GM21786 (cell line): ENCODE data around the gene COL5A1.

ENCODE experiments used
- ATAC-seq: cut with Tn5 transposase; IDR thresholded peaks from one replicate; pipeline ENCODE4 v1.9.1; 2021; ENCODE audit not compliant: unreplicated experiment

Gene COL5A1

DNA sequence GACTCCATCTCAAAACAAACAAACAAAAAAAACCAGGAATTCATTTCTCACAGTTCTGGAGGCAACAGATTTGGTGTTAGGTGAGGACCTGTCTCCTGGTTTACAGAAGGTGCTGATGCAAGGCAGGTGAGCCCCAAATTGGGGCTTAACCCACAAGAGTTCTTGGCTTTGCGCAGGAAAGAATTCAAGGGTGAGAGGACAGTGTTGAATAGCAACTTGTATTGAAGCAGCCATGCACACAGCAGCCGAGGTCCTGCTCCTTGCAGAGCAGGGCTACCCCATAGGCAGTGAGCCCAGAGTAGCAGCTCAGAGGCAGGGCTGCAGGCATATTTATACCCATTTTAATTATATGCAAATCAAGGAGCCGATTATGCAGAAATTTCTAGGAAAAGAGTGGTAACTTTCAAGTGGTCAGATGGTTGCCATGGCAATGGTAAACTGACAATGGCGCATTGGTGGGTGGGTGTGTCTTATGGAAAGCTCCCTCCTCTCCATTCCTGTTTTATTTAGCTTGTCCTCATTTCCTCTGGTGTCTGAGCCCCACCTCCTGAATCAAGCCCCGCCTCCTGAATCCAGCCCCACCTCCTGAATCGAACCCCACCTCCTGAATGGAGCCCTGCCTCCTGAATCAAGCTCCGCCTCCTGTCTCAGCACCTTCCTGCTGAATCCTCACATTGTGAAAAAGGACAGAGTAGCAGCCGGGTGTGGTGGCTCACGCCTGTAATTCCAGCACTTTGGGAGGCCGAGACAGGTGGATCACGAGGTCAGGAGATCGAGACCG is 34.5 kb upstream of the COL5A1 start:
- no peak for ATAC-seq

DNA sequence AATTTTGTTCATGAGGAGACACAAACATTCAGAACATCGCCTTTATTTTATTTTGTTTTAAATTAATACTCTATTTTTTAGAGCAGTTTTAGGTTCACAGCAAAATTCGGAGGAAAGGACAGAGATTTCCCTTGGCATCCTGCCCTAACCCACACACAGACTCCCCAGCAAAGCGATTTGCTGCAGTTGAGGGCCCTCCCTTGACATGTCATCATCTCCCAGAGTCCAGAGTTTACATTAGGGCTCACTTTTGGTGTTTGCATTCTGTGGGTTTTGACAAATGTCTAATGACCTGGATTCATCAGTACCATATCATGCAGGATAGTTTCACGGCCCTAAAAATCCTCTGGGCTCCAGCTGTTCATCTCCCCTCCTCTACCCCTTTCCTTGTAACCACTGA is 33.6 kb upstream of the COL5A1 start:
- no peak for ATAC-seq

DNA sequence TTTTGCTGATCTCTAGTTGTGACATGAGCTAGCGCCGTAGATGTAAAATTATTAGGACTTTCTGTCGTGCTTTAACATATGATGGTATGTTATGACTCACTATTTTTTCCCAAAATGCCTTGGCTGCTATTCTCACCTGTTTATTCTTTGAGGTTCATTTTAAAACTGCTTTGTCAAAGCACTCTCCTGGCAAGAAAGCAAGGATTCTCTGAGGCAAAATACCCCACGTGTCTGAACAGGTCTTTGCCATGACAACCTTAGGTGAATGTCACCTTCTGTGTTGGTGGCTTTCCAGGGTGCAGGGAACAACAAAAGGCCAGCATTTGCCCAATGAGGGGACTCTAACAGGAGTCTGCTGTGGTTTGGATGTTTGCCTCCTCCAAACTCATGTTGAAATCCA is 30.6 kb upstream of the COL5A1 start:
- ATAC-seq = no peak

- ATAC-seq = no peak
Measured at GRCh38 chr9:134612309-134612708, 29.3 kb upstream of the COL5A1 start.

DNA sequence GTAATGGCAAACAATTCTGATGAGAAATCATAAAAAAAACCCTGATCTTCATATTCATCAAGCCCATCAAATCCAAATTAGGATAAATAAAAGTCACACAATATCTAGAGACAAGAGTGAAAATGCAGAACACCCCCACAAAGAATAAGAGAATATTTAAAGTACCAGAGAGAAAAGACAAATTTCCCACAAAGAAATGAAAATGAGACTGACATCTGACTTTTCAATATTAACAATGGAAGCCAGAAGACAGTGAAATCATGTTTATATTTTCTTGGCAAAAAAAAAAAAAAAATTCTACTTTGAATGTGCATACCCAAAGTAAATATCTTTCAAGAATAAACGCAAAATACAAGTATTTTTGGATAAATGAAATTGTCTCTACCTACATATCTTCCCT is 28.9 kb upstream of the COL5A1 start:
- ATAC-seq = no peak

- ATAC-seq = no peak
Measured at GRCh38 chr9:134614256-134614655, 27.3 kb upstream of the COL5A1 start.

- no peak for ATAC-seq
Measured at GRCh38 chr9:134616341-134616740, 25.3 kb upstream of the COL5A1 start.

- ATAC-seq = no peak
Measured at GRCh38 chr9:134617246-134617645, 24.4 kb upstream of the COL5A1 start.

- no peak for ATAC-seq
Measured at GRCh38 chr9:134617836-134618162, 23.8 kb upstream of the COL5A1 start.

- no peak for ATAC-seq
Measured at GRCh38 chr9:134618163-134618832, 23.3 kb upstream of the COL5A1 start.

DNA sequence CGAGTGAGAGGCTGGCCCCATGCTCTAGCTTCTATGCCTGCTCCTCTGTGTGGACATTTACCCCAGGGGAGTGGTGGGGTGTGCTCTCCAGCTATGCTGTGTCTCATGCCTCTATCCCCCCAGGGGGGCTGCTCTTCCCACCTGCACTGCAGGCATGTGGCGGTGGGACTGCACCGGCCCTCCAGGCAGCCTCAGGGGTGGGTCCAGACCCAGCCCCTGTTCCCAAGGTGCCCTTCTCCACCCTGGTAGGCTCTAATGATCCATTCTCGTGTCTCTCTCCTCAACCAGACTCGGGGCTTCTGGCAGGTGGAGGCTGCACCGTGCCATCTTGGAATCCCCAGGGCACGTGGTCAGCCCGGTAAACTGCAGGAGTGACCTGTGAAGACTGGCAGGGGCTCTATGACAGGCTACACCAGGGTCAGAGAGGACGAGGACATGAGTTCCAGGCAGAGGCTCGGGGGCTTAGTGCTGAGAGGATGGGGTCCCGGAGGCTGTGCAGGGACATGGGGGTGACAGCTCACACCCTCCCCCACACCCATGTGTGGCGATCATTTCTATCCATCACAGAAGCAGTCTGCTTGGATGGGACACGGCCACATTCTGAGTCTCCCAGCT is 22.7 kb upstream of the COL5A1 start:
- no peak for ATAC-seq

DNA sequence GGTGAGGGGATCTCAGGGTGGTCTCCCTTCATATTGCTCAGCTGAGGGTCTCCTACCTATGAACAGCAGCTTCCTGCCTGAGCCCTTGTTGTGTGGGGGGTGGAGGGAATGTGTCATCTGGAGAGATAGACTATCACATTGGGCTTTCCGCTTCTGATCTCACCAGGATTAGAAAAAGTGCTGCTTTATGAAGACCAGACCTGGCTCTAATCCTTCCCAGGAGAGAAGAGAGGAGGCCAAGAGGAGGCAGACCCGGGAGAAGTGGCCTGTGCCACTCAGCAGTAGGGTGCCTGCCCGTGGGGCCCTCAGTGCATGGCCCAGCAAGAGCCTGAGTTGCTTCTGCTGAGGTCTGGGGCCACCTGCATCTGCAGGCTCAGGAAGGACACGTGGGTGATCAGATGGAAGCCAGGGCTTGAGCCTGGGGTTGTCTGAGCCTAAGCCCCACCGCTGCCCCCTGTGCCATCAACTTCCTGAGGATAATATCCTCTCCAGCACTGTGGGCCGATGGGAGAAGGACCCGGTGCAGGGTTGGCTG is 22.1 kb upstream of the COL5A1 start:
- no peak for ATAC-seq

DNA sequence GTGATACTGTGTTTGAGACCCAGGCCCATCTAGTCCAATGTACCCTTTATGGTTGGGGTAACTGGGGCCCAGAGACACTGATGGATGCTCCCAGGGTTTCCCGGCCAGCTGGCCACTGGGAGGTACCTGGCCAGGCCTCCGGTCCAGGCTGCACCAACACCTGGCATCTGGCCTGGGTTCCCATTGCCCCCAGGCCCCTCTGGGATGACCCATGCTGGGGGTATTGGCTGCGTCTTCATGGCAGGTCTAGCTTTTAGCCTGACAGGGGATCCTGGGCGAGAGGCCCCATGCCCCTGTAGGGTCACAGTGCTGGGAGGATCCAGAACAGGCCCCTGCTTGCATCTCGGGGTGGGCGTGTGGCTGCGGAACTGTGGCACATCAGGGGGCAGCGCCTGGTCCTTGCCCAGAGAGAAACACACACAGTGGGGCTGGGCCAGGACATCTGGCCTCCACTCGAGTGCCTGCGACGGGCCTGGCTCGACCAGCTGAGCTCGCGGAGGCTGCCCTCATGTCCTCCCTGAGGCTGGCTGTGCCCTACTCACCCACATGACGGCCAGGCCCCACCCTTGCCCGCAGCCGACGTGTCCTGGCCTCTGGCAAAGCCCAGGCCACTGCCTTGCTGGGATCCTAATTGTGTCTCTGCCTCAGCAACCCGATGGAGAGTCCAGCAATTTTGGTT is 21.5 kb upstream of the COL5A1 start:
- no peak for ATAC-seq

DNA sequence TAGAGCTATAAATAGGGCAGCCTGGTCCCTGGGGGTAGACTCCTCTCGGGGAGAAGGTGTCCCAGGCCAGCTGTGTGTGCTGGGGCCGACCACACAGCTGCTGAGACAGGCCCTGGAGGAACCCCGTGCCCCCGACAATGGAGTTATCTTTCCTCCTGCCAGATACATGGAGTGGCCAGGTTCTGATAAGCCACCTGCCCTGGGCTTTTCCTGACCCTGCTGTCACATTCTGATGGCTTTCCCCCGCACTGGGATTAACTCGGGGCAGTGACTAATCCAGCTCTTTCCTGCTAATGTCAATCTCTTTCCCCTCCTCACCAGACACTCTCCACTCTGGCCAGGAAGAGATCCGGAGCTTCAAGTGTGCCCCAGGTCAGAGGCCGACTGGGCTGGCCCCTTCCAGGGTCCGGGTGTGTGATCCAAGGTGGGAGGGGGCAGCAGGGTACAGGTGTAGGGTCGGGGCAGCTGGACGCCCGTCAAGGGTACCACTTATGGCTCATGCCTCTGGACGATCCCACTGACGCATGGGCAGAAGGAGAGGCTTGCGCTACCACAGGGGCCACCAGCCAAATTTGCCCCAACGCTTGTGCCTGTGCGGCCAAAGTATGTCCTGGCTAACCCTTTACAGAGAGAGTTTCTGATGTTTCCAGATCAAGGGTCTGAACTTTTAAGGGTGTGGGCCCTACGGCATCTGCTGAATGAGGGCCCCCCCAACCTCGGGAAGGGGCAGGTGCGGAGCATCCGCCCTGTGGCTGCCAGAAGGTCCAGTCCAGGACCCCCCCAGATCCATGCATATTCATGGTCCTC is 20.6 kb upstream of the COL5A1 start:
- ATAC-seq = no peak

GRCh38 chr9:134621558-134622110 is 20.0 kb upstream of the COL5A1 start:
- ATAC-seq = no peak

GRCh38 chr9:134622896-134623257 is 18.7 kb upstream of the COL5A1 start:
- ATAC-seq = no peak

DNA sequence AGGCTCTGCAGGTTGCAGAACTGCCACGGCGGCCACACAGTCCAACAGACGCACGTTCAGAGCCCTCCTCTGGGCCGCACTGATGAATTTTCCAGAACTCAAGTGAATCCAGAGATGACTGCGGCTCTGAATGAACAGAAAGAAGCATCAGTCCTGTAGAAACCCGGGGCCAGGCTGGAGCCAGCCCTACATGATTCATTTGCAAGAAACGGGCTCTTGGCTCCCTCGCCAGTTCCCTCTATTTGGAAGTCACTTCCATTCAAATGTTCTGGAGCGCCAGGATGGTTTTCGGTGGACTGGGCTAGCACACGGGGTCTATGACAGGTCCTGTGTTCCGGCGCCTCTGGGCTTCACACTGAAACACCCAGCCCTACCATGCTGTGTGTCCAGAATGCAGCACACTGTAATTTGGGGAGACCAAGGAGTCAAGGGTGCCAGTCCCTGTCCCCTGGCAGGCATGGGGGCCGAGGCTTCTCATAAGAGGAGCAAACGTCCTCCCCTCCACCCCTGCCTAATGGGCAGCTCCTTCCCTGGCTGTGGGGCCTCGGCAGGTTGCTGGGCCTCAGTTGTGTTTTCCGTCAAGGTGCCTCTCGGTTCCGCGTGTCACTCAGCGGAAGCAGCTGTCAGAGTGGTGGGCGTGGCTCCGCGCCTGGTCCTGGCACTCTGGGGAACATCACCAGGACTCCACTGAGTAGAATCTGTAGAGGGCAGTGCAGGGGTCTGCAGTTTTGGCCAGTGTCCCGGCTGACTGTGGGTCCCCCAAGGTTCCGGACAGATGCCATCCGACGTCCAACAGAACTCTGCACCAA is 18.1 kb upstream of the COL5A1 start:
- no peak for ATAC-seq

DNA sequence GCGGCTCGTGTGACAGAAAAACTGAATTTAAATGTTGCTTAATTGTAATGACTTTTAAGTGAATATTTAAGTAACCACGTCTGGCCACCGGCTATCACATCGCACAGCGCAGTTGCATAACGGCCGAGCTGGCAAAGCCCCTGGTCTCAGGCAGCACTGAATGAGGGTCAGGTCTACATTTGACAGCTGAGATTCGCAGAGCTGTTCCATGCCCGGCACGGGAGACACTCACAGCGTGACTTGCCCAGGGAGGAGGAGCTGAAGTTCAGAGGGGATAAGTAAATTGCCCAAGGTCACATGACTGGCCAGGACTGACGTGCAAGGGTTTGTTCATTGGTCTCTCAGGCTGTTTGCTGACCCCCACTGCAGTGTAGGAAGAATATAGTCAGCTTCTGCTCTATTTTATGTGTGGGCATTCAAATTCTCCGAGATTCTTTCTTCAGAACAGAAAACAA is 17.4 kb upstream of the COL5A1 start:
- ATAC-seq = no peak

- no peak for ATAC-seq
Measured at GRCh38 chr9:134624621-134625181, 16.9 kb upstream of the COL5A1 start.
